ENCODE measurements around the gene DEFB128.

The DEFB128 gene

DNA sequence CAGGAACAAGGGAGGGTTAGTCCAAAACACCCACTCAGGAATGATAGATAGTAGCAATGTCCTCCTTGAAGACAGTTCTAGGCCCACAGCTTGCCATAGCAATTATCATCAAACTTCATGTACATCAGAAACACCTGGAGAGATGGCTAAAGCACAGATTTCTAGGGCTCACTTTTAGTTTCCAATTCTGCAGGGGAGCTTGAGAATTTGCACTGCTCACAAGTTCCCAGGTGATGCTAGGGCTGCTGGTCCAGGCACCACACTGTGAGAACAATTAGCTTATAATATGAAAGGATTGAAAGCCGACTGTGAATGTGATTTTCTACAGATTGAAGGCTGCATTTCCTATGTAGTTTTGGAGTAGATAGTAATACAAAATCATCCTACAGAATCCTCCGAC is 43.6 kb downstream of the DEFB128 start:
- no peak for DNase-seq

DNA sequence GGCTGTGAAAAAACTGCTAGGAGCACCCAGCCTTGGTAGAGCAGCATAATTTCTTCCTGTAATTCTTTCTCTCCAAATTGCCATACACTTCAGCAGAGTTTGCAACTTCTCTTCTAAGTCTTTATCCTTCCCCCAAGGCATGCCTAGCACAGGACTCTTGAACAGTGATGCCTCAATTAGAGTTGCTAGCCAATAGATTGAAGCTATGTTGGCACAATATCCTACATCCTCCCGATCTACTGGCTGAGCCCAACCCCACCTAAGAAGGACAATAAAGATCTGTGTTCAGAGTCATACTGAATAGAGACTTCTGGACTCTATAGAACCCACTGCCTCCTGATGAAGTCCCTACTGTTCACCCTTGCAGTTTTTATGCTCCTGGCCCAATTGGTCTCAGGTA is 47.2 kb downstream of the DEFB128 start, which contains the start of gene DEFB126:
Gene DEFB126 (plus strand): TSS at position 301 of the 400 bp plus-strand sequence. CDS start 39 bp downstream, at position 340.
- no peak for DNase-seq

Data from NK-92 treated with Interleukin-12 subunit alpha and Interleukin-12 subunit beta, amount 100 ng/mL, for 24 hours (cell line).